Measurements from ENCODE around the gene SUGP1.
A peak's percentile ranks its signal among the peaks of the same experiment; 100 is the strongest.
"Not testable (repeated sequence)": the region's sequence is repeated elsewhere in the genome, so short reads cannot be mapped to it uniquely, and the experiment has no call there.

Gene SUGP1, protein sequence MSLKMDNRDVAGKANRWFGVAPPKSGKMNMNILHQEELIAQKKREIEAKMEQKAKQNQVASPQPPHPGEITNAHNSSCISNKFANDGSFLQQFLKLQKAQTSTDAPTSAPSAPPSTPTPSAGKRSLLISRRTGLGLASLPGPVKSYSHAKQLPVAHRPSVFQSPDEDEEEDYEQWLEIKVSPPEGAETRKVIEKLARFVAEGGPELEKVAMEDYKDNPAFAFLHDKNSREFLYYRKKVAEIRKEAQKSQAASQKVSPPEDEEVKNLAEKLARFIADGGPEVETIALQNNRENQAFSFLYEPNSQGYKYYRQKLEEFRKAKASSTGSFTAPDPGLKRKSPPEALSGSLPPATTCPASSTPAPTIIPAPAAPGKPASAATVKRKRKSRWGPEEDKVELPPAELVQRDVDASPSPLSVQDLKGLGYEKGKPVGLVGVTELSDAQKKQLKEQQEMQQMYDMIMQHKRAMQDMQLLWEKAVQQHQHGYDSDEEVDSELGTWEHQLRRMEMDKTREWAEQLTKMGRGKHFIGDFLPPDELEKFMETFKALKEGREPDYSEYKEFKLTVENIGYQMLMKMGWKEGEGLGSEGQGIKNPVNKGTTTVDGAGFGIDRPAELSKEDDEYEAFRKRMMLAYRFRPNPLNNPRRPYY

DNA sequence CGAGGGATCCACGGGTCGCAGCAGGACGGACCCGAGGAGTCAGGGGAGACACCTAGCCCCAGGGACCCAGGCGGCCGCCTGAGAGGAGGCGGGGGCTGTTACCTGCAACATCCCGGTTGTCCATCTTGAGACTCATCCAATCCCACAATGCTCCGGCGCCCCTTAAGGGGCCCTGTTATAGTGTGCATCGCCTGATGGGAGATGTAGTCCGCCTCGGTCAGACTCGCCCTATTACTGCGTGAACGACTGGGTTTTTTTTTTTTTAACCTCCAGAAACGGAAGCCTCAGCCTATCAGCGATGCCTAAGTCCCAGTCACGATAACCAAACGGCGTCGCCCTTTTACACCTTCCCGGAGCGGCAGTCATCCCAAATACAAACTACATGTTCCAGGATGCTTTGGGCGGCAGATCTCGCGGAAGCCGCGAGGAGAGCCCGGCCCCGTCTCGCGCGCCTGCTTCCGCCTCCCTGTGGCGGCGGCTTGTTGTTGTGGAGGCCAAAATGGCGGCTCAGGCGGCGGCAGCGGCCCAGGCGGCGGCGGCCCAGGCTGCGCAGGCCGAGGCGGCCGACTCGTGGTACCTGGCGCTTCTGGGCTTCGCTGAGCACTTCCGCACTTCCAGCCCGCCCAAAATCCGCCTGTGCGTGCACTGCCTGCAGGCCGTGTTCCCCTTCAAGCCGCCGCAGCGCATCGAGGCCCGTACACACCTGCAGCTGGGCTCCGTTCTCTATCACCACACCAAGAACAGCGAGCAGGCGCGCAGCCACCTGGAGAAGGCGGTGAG lies at the start of gene SUGP1, which contains the start of gene MAU2:
TSS of gene SUGP1 (minus strand) at position 149 of the 780 bp plus-strand sequence. CDS start at position 136, 13 bp downstream.
TSS of gene MAU2 (plus strand) at position 469 of the 780 bp plus-strand sequence. CDS start at position 500, 31 bp downstream.
- peak; percentile 98 for DNase-seq (ENCODE audit: low spot score)

DNA sequence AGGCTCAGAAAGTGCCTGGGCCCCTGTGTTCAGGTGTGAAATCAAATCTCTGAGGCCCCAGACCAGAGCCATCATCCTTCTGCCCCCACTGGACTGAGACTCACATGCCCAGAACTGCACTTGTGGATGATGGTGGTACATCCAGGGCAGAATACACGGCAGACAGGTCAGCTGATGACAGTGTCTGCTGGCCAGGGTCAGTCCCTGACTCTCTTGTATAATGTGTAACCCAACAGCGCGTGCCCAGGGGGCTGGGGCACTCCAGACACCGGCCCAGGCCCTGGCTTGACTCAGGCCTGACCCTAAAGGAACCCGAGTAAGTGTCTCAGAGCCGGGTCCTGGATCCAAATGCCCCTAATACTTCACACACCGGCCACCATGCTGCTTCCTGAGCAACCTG lies 47.8 kb upstream of the SUGP1 start:
- no peak for DNase-seq (ENCODE audit: low spot score)

GRCh38 chr19:19366434-19367396 lies 46.4 kb upstream of the SUGP1 start:
- peak; percentile 78 for DNase-seq (ENCODE audit: low spot score)

DNA sequence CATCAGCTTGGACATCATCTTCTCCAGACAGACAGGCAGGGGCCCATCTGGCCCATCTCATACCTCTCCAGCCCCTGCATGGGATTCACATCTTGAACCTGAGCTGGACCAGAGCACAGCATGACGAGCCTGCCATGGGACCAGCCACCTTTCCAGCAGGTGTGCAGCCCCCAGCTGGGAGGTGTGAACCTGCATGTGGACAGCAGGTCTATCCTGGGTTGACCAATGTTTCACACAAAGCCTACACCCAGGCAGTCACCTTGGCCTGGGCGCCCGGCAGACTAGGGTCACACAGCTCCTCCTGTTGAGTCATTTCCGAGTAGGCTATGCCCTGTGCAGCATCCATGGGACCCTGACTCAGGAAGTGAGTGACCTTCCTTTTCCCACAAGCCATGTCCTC lies 41.8 kb upstream of the SUGP1 start:
- DNase-seq (ENCODE audit: low spot score), result no peak

DNA sequence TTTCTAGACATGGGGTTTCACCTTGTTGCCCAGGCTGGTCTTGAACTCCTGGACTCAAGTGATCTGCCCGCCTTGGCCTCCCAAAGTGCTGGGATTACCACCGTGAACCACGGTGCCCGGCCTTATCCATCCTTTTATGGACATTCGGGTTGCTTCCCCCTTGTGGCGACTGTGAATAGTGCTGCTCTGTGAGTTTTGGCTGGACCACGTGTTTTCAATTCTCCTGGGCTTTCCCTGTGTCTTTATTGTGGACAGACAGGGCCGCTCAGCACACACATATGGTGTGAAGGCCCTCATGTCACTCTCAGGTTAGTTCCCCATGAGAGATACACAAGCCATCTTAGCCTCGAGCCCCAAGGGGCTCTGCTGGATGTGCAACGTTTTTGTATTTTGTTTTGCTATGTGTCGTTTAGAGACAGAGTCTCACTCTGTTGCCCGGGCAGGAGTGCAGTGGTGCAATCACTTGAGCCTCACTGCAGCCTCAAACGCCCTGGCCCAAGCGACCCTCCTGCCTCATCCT lies 40.8 kb upstream of the SUGP1 start:
- DNase-seq (ENCODE audit: low spot score), result peak; percentile 89

DNA sequence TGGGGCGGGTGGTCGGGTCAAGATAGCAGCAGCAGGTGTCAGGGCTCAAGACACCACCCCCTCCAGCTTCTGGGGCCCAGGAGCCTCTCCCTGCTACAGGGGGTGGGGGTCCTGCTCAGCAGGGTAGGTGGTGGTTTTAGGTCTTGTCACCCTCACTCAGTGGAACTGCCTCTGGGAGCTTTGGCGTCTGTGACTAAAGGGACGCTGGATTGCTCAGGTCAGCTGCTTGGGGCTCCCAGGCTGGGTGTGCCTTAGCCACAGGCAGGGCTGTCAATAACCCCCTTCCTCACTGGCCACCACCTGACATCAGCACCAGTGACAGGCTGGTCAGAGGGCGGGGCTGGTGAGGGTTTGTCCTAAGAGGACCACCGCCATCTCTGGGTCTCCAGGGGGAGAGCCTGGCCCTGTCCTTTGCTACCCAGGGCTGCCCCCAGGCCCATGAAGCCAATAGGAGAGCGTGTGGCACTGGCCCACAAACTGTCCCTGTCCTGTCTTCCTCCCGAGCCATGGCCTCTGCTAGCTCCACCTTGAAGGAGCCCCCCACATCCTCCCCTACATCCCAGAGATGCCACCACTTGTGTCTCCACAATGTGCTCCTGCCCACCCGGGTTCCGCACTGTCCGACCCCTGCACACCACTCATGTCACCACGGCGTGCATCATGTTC lies 36.7 kb upstream of the SUGP1 start:
- DNase-seq (ENCODE audit: low spot score), result no peak

DNA sequence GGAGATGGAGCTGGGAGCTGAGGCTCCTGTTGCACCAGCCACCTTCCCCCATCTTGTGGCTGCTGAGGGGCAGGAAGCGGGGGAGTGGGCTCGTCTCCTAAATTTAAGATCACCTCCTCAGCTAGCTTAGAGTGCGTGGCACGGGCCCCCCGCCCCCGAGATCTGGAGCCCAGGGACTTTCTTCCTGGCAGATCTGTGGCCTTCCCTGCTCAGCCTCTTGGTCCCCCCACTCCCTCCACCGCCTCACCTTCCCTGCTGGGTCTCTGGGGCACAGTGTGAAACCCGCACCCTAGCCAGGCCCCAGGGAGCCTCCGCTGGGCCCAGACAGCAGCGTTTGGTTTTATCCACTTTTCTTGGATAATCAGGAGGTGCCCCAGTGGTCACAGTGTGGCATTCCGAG lies 36.2 kb upstream of the SUGP1 start:
- DNase-seq (ENCODE audit: low spot score), result no peak

GRCh38 chr19:19355606-19356139 lies 35.4 kb upstream of the SUGP1 start:
- no peak for DNase-seq (ENCODE audit: low spot score)

DNA sequence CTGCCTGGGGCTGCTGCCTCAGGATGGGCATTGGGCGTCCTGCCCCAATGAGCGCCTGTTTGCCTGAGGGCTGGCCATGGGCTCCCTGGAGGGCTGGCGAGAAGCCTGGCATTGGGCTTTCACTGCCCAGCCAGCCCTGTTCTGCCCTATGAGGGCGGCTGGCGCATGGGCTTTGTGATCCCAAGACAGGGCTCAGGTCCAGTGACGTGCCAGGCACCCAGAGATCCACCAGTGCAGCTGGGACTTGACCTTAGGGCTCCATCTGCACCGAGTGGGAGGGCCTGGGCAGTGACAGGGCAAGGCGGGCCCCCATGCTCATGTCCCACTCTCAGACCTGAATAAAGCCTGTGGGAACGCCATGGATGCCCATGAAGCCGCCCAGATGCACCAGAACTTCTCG lies 34.6 kb upstream of the SUGP1 start:
- DNase-seq (ENCODE audit: low spot score), result no peak

DNA sequence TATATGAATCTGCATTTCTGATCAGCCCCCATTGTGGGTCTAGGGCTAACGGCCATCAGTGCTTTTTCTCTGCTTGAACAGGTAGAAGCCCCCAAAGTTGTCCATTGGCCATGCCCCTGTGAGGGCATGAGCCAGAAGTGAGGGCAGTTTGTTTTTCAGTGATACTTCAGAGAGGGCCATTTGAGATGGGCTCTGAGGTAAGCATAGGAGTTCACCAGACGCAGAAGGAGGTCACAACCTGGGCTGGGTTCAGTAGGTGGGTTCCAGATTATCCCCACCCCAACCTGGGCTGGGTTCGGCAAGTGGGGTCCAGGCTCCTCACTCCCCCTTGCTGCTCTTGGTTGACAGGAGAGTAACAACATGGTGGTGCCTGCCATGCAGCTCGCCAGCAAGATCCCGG lies 33.7 kb upstream of the SUGP1 start:
- no peak for DNase-seq (ENCODE audit: low spot score)

- DNase-seq (ENCODE audit: low spot score), result no peak
These were observed 32.5 kb upstream of the SUGP1 start for GRCh38 chr19:19352823-19353222.

- not testable (repeated sequence) for DNase-seq (ENCODE audit: low spot score)
These were observed 30.4 kb upstream of the SUGP1 start for GRCh38 chr19:19350756-19351155.

DNA sequence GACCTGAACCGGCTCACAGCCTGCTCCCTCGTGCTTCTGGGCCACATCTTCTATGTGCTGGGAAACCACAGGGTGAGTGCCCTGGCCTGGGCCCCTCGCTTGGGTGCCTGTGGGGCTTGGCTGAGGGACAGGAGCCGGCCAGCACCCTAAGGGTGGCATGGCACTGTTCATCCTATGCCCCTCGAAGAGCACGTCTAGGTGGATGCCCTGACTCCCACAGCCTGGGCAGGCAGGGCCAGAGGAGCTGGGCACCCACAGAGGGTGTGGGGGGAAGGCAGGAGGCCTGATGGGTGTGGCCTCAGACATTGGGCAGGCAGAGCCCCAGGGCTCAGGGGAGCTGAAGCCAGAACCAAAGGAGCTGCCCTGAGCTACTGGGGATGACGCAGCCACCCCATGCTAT lies 29.1 kb upstream of the SUGP1 start:
- DNase-seq (ENCODE audit: low spot score), result no peak

GRCh38 chr19:19348266-19348665 lies 28.0 kb upstream of the SUGP1 start:
- no peak for DNase-seq (ENCODE audit: low spot score)

DNA sequence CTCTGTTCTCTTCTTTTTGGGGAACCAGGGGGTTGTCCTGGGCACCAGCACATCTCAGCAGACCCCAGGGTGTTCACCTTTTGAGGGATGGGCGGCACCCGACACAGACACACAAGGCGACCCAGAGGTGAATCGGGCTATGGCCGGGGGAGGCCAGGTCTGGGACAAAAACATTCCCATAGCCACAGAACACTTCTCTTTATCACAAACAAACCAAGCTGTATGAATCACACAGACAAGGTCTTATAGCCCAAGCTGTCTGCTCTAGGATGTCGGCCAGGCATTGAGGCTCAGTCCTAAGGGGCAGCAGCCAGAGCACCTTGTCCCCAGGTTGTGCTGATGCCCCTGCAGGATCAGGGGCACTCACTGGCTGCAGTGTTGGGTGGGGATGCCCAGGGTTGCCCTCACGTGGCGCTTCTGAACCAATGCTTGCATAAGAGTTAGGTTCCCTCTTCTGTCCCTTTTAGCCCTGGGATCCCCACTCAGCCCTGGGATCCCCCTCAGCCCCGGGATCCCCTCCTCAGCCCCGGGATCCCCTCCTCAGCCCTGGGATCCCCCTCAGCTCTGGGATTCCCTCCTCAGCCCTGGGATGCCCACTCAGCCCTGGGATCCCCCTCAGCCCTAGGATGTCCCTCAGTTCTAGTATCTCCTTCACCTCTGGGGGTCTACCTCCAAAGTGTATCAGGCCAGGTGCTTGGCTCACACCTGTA lies 27.2 kb upstream of the SUGP1 start:
- DNase-seq (ENCODE audit: low spot score), result no peak

DNA sequence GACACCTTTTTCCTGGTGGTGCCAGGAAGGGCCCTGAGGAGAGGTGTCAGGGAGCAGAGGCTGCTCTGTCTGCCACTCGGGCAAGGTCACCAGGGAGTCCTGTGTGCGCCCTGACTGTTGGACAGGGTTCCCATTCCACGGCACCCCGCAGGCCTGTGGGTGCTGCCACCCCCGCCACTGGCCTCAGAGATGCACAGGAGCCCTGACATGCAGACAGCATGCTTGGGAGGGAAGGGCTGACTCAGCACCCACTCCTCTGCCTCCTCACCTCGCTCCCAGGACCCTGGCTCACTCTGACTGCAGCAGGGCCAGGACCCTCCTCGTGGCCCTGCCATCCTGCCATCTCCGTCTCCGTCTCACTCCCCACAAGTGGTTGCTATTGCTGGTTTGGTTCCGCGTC lies 25.7 kb upstream of the SUGP1 start:
- DNase-seq (ENCODE audit: low spot score), result no peak

- no peak for DNase-seq (ENCODE audit: low spot score)
These were observed 24.9 kb upstream of the SUGP1 start for GRCh38 chr19:19345232-19345631.

DNA sequence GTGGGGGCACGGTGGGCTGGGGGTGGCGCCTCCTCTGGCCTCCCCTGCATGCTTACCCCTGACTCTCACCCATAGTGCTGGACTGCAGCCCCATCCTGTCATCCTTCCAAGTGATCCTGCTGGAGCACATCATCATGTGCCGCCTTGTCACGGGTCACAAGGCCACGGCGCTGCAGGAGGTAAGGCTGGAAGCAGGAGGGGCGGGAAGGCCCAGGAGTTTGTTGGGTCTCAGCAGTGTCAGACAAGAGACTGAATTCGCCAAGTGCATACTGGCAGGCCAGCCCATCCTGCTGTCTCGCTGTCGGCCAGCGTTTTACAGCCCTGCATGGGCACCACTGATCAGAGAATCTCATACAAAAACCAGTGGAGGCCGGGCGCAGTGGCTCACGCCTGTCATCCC lies 23.5 kb upstream of the SUGP1 start:
- no peak for DNase-seq (ENCODE audit: low spot score)

GRCh38 chr19:19343016-19343362 lies 22.7 kb upstream of the SUGP1 start:
- no peak for DNase-seq (ENCODE audit: low spot score)

Measured in AG20443 (cell line).